Liver (tissue), 3 donors: ENCODE results near the gene FAM98B.

Source experiments
- CTCF ChIP-seq: fragments of 150-350 bp; IDR thresholded peaks from 2 replicates; pipeline ENCODE4 v1.5.1; 2017; ENCODE audit warnings: improper control_type of control experiment, low read depth, low read length; ENCODE audit not compliant: missing input control
- FOXA1 ChIP-seq: IDR thresholded peaks from 2 replicates; pipeline ENCODE4 v1.6.1; 2016; ENCODE audit warnings: antibody characterized with exemption
- GABPA ChIP-seq, 2 donors: IDR thresholded peaks in 1 of 2; conservative IDR thresholded peaks in 1 of 2; 2 replicates each; pipeline ENCODE4 v1.6.1; 2016; ENCODE audit warnings: antibody characterized with exemption in 2 of 2, mild to moderate bottlenecking in 1 of 2, moderate library complexity in 1 of 2
- HNF4A ChIP-seq, 2 donors: conservative IDR thresholded peaks; 2 replicates each; pipeline ENCODE4 v1.6.1; 2016; ENCODE audit warnings: antibody characterized with exemption in 2 of 2, mild to moderate bottlenecking in 2 of 2
- JUND ChIP-seq, 2 donors: IDR thresholded peaks; 2 replicates each; pipeline ENCODE4 v1.6.1; 2016; ENCODE audit warnings: antibody characterized with exemption in 2 of 2
- RAD21 ChIP-seq, 2 donors: IDR thresholded peaks; 2 replicates each; pipeline ENCODE4 v1.6.1; 2016; ENCODE audit warnings: antibody characterized with exemption in 2 of 2, mild to moderate bottlenecking in 2 of 2
- REST ChIP-seq: IDR thresholded peaks from 2 replicates; pipeline ENCODE4 v1.6.1; 2016; ENCODE audit warnings: antibody characterized with exemption, mild to moderate bottlenecking
- SP1 ChIP-seq: IDR thresholded peaks from 2 replicates; pipeline ENCODE4 v1.6.1; 2018; ENCODE audit warnings: antibody characterized with exemption, mild to moderate bottlenecking
- TAF1 ChIP-seq: conservative IDR thresholded peaks from 2 replicates; pipeline ENCODE4 v1.6.1; 2016; ENCODE audit warnings: antibody characterized with exemption, mild to moderate bottlenecking
- YY1 ChIP-seq: IDR thresholded peaks from 2 replicates; pipeline ENCODE4 v1.6.1; 2016; ENCODE audit warnings: antibody characterized with exemption, mild to moderate bottlenecking
- ZBTB33 ChIP-seq: IDR thresholded peaks from 2 replicates; pipeline ENCODE4 v1.6.1; 2016; ENCODE audit warnings: antibody characterized with exemption
- donor health status: healthy.
- donor health status: healthy.

- TF ChIP-seq TAF1 (no peak), CTCF (no peak), SP1 (no peak), REST (no peak), JUND (IDR thresholded peaks at IDR 0.05) (no peak), RAD21 (IDR thresholded peaks at IDR 0.05) (no peak), GABPA (IDR thresholded peaks at IDR 0.05 in 1 of 2, conservative IDR thresholded peaks at IDR 0.05 in 1 of 2) (no peak), ZBTB33 (no peak), YY1 (no peak), FOXA1 (no peak), HNF4A (conservative IDR thresholded peaks at IDR 0.05) (no peak)
These were observed 6.6 kb downstream of the FAM98B start for GRCh38 chr15:38460543-38460942.
